GM21737 (cell line): ENCODE results near the gene ZBTB7C.

ENCODE experiments used
- ATAC-seq: cut with Tn5 transposase; IDR thresholded peaks from one replicate; pipeline ENCODE4 v1.9.1; 2021; ENCODE audit warnings: mild to moderate bottlenecking, moderate library complexity; ENCODE audit not compliant: unreplicated experiment

ZBTB7C gene

GRCh38 chr18:48048251-48048650 lies 360.9 kb downstream of the ZBTB7C start:
- no peak for ATAC-seq

GRCh38 chr18:48046843-48047242 lies 362.3 kb downstream of the ZBTB7C start:
- ATAC-seq = no peak

GRCh38 chr18:48045744-48046143 lies 363.4 kb downstream of the ZBTB7C start:
- ATAC-seq = no peak

- ATAC-seq = no peak
These were observed 364.2 kb downstream of the ZBTB7C start for GRCh38 chr18:48044944-48045343.

DNA sequence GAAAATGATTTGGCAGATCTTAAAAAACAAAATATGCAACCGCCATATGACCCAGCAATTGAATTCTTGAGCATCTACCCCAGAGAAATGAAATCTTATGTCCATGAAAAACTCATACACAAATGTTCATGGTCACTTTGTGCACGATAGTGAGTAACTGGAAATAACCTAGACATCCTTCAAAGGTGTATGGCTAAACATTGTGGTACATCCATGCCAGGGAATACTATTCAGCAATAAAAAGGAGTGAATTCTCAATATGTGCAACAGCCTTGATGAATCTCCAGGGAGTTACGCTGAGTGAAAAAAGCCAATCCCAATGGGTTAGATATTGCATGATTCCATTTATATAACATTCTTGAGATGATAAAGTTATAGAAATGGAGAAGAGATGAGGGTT lies 366.0 kb downstream of the ZBTB7C start:
- no peak for ATAC-seq

DNA sequence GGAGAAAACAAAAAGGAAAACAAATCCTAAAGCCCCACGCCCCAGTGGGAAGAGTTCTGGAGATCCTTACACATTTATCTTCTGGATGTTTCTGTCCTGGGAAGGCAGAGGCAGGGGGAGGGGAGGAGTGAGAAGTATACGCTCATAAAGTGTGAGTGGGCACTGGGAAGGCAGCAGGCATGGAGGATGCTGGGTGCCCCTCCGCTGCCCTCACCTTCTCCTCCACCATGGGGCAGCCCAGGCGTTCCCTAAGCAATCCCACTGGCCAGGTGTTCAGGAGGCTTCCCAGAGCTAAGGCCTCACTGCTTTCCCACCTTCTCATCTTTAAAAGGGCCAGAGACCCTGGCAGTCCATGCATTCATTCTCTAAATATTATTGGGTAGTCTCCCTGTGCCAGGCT lies 366.8 kb downstream of the ZBTB7C start:
- no peak for ATAC-seq

GRCh38 chr18:48040457-48041110 lies 368.6 kb downstream of the ZBTB7C start:
- no peak for ATAC-seq

DNA sequence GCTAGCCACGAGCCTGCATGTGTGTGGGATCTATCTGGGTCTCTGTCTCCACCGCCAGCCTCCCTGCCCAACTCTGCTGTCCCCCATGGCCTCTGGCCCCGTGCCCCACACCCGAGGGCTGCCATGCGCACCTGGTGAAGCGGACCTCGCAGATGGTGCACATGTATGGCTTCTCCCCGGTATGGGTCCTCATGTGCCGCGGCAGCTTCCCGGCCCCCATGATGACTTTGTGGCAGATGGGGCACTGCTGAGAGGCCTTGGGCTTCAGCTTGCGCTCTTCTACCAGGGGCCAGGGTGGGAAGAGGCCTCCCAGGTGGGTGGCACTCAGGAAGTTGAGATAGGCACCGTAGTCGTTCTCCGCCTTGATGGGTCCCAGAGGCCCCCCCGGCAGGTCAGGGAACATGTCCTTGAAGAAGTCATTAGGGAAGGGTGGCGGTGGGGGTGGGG lies 369.4 kb downstream of the ZBTB7C start:
- ATAC-seq = no peak

DNA sequence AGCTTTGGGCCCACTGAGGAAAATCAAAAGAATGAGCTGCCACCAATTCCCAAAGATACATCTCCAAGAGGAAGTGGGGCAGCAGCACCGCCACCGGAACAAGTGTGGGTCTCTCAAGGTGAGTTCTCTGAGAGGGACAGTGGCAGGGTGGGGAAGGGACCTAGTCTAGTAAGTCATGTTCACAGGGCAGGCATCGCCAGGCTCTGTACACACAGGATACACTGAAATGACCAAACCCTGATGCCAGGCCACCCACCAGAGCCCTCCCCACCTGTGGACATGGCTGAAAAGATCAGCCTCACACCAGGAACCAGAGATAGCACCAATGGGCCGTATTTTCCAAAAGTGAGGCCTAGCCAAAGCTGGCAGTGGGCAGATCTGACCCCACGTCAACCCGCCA lies 370.5 kb downstream of the ZBTB7C start:
- ATAC-seq = no peak

DNA sequence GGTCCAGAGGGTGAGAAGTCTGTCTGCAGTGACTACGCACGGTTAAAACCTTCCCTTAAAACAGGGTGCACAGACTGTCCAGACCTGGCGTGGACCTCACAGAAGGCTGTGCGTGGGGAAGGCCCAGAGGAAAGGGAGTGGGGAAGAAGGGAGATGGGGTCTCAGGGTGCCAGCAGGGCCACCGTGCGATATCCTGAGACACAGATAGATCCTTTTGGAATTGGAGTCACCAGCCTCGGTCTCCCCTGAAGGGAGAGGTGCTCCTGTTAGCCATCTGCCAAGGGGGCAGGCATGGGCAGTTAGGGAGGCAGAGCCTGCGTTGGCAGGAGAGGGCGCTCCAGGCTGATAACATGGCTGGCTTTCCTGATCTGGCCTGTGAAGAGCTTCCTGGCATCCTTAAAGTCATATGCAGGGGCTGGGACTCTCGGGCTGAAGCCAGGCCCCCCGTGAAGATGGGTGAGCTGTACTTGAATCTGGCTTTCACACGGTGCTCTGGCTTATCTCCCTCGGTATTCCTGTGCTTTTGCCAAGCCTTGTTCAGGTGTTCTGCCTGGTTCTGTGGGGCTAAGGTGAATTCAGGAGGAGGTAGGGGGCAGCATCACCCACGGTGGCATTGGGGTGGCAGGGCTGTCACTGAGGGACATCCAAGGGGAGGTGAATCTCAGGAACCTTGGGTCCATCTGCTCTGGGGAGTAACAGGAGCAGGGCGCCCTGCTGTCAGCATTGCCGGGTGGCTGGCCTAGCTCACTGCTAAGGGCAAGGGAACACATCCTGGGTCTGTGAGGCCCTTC lies 371.5 kb downstream of the ZBTB7C start:
- no peak for ATAC-seq

DNA sequence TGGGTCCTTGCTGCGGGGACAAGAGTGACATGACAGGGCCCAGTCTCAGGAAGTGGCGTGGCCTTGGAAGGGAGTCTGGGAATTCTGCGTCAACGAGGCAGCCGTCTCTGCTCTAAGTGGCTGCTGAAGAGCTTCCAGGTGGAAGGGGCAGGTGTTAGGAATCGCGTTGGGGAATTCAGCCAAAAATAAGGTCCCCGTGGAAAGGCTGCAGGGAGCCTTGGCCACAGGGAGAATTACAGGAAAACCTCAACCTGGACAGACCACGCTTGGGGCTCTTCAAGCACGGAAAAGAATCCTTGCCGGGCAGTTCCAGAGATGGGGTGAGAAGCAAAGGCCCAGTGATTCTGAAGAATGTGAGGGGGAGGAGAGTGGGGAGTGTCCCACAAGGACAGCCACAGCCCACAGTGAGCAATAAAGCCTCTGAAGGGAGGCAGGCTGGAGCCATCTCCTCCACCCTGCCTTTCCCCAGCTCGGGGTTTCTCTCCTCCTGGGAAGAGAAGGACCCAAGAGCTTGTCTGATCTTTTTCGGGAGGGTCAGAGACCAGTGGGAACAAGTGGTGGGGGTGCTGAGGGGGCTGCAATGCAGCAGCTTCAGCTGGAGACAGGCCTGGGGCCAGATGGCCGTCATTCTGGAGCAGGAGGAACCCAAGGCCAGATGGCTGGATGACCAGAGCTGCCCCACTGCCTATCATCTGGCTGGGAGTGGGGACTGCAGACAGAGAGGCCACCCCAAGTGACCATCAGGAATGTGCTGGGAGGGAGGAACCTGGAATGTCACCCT lies 372.4 kb downstream of the ZBTB7C start:
- no peak for ATAC-seq

- no peak for ATAC-seq
These were observed 373.0 kb downstream of the ZBTB7C start for GRCh38 chr18:48036226-48036625.

DNA sequence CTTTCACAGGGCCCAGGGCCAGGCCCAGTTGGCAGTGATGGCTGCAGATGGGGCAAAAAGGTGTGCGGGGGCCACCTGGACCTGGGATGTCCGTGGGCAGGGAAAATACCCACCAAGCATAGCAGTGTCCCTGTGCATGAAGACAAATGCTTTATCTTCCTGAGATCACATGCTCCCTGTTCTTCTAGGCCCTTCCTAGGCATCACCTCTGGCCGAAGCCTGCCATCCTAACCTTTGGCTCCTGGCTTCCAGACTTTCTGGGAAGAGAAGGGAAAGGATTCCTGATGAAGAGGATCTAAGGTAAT lies 373.7 kb downstream of the ZBTB7C start:
- no peak for ATAC-seq

GRCh38 chr18:48034651-48035555 lies 374.3 kb downstream of the ZBTB7C start:
- ATAC-seq = no peak

DNA sequence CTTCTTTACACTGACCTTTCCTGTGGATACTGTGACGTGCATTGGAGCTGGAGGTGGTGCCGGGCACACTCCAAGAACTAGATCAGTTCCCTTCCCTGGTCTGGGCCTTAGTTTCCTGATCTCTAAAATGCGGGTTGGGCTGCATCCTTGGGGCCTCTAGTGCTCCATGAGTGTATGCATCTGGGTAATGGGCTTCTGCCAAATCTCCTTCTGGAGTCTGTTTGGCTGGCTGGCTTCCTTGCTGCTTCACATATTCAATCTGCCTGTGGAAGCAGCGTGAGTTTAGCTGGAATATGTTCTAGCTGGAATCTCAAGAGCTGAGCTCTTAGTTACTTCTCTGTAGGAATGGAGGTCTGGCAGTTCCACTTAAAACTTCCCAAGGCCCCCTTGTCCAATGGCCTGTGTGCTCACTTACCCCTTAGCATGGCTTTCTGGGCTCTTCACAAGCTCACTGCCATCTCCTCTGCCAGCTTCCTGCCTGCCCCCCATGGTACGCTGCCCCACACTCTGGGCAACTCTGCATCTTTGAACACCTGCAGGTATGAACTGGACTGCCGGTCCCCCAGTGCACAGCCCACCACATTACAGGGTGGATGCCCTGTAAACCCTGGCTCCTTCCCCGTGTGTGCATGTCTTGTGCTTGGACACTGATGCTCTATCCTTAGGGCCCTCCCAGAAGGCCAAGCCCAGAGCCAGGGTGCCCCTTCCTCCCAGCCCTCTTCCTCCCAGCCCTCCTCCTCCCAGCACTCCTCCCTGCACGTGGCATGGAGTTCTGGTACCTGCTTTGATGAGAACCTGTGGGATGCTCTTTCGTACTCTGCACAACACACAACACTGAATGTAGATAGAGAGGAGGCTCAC lies 375.2 kb downstream of the ZBTB7C start:
- ATAC-seq = no peak

DNA sequence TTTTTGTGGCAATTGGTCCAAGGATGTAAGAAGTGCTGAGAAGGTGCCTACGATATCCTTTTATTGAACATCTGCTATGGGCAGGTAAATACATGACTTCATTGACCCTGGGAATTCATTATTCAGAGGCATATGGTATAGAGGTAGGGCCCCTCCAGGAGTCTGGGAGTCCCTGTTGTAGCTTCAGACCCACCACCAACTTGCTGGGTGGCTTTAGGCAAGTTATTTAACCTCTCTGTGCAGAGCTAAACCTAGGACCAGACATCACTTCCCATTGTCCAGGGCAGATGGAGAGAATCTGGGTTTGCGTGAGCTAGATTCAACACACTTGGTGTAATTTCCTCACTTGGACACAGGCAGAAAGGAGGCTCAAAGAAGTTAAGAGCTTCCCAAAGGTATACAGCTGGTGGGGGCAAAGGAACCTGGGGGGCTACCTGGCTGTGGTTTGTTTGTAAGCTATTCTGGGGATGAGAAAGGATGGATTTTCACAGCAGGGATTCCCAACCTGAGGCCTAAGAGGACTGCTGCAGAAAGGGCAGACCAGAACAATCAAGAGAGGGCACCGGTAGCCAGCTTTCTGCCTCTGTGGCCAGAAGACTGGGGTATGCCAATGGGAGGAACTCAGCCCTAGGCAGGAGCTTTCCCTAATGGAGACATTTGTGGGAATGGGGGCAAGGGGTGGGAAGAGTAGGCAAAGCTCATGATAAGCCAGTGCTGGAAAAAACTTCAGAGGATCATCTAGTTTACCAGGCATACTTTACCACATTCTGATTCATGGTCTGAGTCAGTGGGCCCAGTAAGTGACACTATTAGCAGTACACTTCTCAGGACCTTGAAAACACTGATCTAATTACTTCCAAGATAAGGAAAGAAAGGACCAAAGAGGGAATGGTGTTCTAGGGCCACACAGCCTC lies 376.1 kb downstream of the ZBTB7C start:
- ATAC-seq = no peak

DNA sequence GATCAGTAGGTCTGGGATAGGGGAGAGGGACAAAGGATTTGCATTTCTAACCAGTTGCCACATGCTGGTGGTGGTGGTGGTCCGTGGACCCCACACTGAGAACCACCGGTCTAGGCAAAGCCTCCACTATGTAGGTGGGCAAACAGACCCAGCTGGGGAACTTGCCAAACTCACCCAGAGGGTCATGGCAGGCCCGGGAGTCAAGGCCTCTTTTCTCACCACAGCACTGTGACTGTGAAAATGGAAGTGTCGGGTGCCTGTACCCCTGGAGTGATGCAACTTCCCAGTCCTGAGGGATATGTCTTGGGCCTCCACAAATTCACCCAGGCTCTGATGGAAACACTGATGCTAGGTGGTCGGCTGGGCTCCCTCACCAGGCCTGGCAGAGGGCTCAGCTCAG lies 377.5 kb downstream of the ZBTB7C start:
- ATAC-seq = no peak

GRCh38 chr18:48030616-48031480 lies 378.3 kb downstream of the ZBTB7C start:
- ATAC-seq = no peak
